PFSK-1 (cell line): Measurements from ENCODE around the gene LTO1.

ENCODE experiments used
- FOXP2 ChIP-seq: optimal IDR thresholded peaks from 2 replicates; pipeline ENCODE3; 2011; ENCODE audit warnings: borderline replicate concordance, control low read depth, inconsistent platforms; ENCODE audit not compliant: insufficient read depth; ENCODE audit errors: extremely low read length, extremely low read depth
- POLR2AphosphoS5 ChIP-seq: IDR thresholded peaks from 2 replicates; pipeline ENCODE4 v1.6.1; 2012; ENCODE audit warnings: low read depth, mild to moderate bottlenecking, control low read depth, low read length, moderate library complexity
- SIN3A ChIP-seq: IDR thresholded peaks from 2 replicates; pipeline ENCODE4 v1.6.1; 2012; ENCODE audit warnings: mild to moderate bottlenecking, low read length, moderate library complexity, borderline replicate concordance; ENCODE audit not compliant: insufficient read depth
- TAF1 ChIP-seq: IDR thresholded peaks from 2 replicates; pipeline ENCODE4 v1.6.1; 2012; ENCODE audit warnings: low read length, control low read depth, borderline replicate concordance; ENCODE audit not compliant: insufficient read depth
- TF ChIP-seq, protein P1 (sequence below), 2 experiments: IDR thresholded peaks; 2 replicates each; pipeline versions ENCODE4 v1.6.1 to v1.8.0; 2011 to 2012; ENCODE audit warnings: low read depth in 2 of 2, low read length in 2 of 2, control low read depth in 1 of 2, inconsistent platforms in 1 of 2, mild to moderate bottlenecking in 1 of 2, moderate library complexity in 1 of 2; ENCODE audit not compliant: insufficient read depth in 1 of 2

The LTO1 gene

DNA sequence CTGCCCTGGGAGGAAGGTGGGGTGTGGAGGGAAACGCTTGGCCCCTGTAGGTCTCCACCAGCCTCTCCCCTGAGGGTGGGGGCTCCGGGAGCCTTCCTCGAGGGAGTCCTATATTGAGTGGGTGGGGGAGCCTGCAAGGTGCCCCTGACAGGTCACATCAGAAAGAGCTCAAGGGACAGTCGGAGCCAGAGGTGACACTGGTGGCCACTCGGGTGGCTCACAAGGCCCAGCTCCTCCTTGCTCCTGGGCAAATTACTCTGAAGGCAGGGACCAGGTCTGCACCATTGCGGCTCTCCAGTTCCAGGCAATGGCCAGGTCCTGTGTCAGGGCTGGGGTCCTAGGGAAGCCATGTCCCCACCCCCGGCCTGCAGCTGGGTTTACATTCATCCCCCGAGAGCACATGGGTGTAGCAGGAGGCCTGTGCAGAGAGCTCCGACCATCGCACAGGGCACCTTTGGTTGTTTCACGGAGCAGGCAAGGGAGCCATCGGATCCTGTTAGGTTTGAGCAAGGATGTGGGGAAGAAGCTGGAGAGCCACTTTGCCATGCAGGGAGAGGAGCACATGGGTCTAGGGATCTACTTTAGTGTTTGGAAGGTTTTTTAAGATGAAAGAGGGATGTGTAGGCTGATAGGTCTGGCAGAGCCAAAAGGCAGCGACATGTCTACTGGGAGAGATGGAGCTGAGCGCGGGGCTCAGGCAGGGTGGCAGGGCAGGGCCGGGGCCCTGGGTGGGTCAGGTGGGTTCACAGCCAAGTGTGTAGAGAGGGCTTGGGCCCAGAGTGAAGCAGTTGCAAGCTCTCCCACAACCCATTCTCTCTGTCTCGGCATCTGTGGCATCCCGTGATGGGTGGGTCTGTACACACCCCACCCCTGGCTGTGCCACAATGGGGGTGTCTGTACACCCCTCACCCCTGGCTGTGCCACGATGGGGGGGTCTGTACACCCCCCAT, 19.4 kb downstream of the LTO1 start:
- TF ChIP-seq POLR2AphosphoS5 (no peak), SIN3A (peak; percentile 72; the same call in 1 of the 2 replicates)

DNA sequence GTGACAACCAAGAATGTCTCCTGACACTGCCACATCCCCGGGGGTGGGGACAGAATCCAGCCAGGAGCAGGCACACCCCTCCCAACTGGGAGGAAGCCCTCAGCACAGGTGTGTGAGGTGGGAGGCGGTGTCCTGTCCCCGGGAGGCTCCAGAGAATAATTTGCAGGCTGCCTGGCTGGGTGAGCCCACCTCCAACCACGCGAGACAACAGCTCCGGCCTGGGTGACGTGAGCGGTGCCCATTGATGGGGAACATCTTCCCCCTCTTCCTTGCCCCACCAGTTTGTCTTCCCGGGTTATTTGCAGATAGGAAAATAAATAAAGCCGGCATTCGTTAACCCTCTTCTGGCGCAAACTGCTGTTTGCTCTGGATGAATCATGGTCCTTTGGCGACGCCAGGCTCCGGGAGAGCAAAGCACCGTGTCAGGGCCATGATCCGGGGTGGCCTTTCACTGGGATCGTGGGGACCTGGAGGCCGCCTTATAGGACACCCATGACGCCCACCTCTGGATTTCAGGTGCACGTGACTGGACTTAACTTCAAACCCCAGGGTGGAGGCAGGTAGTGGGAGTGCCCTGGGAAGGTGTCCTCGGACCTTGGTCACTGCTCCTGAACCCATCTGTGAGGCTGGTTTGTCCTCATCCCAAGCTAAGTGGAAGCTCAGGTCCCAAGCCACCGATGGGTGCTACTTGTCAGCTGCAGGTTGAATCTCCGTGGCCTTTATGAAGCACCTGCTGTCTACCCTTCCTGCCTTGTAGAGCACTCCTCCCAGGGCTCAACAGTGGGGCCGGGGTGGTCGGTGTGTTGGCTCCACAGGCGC, 20.3 kb downstream of the LTO1 start:
- TF ChIP-seq SIN3A (0 out of 2 replicates have a peak, but pooled peaks have one; percentile 11), TAF1 (no peak), POLR2AphosphoS5 (peak; percentile 78), FOXP2 (no peak)

DNA sequence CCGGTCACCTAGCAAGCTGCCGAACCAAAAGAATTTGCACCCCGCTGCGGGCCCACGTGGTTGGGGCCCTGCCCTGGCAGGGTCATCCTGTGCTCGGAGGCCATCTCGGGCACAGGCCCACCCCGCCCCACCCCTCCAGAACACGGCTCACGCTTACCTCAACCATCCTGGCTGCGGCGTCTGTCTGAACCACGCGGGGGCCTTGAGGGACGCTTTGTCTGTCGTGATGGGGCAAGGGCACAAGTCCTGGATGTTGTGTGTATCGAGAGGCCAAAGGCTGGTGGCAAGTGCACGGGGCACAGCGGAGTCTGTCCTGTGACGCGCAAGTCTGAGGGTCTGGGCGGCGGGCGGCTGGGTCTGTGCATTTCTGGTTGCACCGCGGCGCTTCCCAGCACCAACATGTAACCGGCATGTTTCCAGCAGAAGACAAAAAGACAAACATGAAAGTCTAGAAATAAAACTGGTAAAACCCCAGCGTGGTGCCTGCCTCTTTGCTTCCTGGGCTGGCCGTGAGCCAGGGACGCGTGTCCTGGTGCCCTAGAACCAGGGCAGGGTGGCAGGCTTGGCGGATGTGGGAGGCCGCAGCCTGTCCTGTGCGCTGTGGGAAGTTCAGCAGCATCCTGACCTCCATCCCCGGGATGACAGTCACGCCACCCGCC, 21.0 kb downstream of the LTO1 start:
- no peak; the same call in 1 of the 2 replicates for TF ChIP-seq POLR2AphosphoS5
- TF ChIP-seq SIN3A, result no peak
- TF ChIP-seq, protein P1, sequence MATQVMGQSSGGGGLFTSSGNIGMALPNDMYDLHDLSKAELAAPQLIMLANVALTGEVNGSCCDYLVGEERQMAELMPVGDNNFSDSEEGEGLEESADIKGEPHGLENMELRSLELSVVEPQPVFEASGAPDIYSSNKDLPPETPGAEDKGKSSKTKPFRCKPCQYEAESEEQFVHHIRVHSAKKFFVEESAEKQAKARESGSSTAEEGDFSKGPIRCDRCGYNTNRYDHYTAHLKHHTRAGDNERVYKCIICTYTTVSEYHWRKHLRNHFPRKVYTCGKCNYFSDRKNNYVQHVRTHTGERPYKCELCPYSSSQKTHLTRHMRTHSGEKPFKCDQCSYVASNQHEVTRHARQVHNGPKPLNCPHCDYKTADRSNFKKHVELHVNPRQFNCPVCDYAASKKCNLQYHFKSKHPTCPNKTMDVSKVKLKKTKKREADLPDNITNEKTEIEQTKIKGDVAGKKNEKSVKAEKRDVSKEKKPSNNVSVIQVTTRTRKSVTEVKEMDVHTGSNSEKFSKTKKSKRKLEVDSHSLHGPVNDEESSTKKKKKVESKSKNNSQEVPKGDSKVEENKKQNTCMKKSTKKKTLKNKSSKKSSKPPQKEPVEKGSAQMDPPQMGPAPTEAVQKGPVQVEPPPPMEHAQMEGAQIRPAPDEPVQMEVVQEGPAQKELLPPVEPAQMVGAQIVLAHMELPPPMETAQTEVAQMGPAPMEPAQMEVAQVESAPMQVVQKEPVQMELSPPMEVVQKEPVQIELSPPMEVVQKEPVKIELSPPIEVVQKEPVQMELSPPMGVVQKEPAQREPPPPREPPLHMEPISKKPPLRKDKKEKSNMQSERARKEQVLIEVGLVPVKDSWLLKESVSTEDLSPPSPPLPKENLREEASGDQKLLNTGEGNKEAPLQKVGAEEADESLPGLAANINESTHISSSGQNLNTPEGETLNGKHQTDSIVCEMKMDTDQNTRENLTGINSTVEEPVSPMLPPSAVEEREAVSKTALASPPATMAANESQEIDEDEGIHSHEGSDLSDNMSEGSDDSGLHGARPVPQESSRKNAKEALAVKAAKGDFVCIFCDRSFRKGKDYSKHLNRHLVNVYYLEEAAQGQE (IDR thresholded peaks at IDR 0.05; ENCODE audit: insufficient read depth in 1 of 2, low read depth in 2 of 2, low read length in 2 of 2), result no peak
- TF ChIP-seq FOXP2, result no peak
- no peak for TF ChIP-seq TAF1

DNA sequence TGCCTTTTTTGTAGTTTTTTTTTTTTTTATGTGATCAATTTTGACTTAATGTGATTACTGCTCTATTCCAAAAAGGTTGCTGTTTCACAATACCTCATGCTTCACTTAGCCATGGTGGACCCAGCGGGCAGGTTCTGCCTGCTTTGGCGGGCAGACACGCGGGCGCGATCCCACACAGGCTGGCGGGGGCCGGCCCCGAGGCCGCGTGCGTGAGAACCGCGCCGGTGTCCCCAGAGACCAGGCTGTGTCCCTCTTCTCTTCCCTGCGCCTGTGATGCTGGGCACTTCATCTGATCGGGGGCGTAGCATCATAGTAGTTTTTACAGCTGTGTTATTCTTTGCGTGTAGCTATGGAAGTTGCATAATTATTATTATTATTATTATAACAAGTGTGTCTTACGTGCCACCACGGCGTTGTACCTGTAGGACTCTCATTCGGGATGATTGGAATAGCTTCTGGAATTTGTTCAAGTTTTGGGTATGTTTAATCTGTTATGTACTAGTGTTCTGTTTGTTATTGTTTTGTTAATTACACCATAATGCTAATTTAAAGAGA, 21.7 kb downstream of the LTO1 start:
- TF ChIP-seq TAF1 (no peak), POLR2AphosphoS5 (no peak; the same call in 1 of the 2 replicates), SIN3A (no peak), FOXP2 (no peak)
- TF ChIP-seq, protein P1 (IDR thresholded peaks at IDR 0.05; ENCODE audit: insufficient read depth in 1 of 2, low read depth in 2 of 2, low read length in 2 of 2), result no peak

DNA sequence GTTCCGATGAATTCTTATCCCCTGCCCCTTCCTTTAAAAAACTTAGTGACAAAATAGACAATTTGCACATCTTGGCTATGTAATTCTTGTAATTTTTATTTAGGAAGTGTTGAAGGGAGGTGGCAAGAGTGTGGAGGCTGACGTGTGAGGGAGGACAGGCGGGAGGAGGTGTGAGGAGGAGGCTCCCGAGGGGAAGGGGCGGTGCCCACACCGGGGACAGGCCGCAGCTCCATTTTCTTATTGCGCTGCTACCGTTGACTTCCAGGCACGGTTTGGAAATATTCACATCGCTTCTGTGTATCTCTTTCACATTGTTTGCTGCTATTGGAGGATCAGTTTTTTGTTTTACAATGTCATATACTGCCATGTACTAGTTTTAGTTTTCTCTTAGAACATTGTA, 22.2 kb downstream of the LTO1 start:
- no peak for TF ChIP-seq SIN3A

DNA sequence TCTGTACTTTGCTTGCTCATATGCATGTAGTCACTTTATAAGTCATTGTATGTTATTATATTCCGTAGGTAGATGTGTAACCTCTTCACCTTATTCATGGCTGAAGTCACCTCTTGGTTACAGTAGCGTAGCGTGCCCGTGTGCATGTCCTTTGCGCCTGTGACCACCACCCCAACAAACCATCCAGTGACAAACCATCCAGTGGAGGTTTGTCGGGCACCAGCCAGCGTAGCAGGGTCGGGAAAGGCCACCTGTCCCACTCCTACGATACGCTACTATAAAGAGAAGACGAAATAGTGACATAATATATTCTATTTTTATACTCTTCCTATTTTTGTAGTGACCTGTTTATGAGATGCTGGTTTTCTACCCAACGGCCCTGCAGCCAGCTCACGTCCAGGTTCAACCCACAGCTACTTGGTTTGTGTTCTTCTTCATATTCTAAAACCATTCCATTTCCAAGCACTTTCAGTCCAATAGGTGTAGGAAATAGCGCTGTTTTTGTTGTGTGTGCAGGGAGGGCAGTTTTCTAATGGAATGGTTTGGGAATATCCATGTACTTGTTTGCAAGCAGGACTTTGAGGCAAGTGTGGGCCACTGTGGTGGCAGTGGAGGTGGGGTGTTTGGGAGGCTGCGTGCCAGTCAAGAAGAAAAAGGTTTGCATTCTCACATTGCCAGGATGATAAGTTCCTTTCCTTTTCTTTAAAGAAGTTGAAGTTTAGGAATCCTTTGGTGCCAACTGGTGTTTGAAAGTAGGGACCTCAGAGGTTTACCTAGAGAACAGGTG, 23.1 kb downstream of the LTO1 start:
- TF ChIP-seq POLR2AphosphoS5, result no peak
- no peak for TF ChIP-seq SIN3A
- TF ChIP-seq, protein P1 (IDR thresholded peaks at IDR 0.05; ENCODE audit: insufficient read depth in 1 of 2, low read depth in 2 of 2, low read length in 2 of 2), result no peak
- no peak for TF ChIP-seq TAF1
- no peak for TF ChIP-seq FOXP2
